NCI-H748 (cell line): ENCODE data around the gene ENO3.
"Not testable (repeated sequence)": the region's sequence is repeated elsewhere in the genome, so short reads cannot be mapped to it uniquely, and the experiment has no call there.

ENCODE experiments used
- DNase-seq: peaks from one replicate; lab custom pipeline; 2025; ENCODE audit not compliant: unreplicated experiment; lab: John Stamatoyannopoulos, UW

Gene ENO3

GRCh38 chr17:4950746-4951204 lies at the start of gene ENO3:
Gene ENO3, plus strand, starts transcription at chr17:4951119. Its CDS starts 711 bp downstream, at chr17:4951830.
- DNase-seq: peak; percentile 57

- no peak for DNase-seq
These were observed 49.1 kb upstream of the ENO3 start for GRCh38 chr17:4901648-4902344.

- no peak for DNase-seq
These were observed 48.4 kb upstream of the ENO3 start for GRCh38 chr17:4902540-4902939.

- peak; percentile 93 for DNase-seq
These were observed 47.7 kb upstream of the ENO3 start, which contains the start of gene CHRNE for GRCh38 chr17:4903051-4903818. Gene CHRNE, minus strand, starts transcription at chr17:4903098. Its CDS starts 35 bp downstream, at chr17:4903063.

GRCh38 chr17:4906642-4907041 lies 44.3 kb upstream of the ENO3 start:
- DNase-seq: not testable (repeated sequence)

GRCh38 chr17:4908301-4908700 lies 42.6 kb upstream of the ENO3 start:
- DNase-seq: no peak

GRCh38 chr17:4908711-4909496 lies 42.0 kb upstream of the ENO3 start:
- DNase-seq: peak; percentile 88

GRCh38 chr17:4913994-4914393 lies 36.9 kb upstream of the ENO3 start:
- DNase-seq: no peak

- not testable (repeated sequence) for DNase-seq
These were observed 36.4 kb upstream of the ENO3 start for GRCh38 chr17:4914551-4914950.

GRCh38 chr17:4919511-4920047 lies 31.3 kb upstream of the ENO3 start:
- DNase-seq: no peak

GRCh38 chr17:4920351-4921048 lies 30.4 kb upstream of the ENO3 start:
- DNase-seq: no peak

GRCh38 chr17:4921320-4921719 lies 29.6 kb upstream of the ENO3 start:
- DNase-seq: no peak

GRCh38 chr17:4926577-4927335 lies 24.2 kb upstream of the ENO3 start:
- DNase-seq: not testable (repeated sequence)

GRCh38 chr17:4928881-4929280 lies 22.0 kb upstream of the ENO3 start:
- DNase-seq: no peak

GRCh38 chr17:4931963-4932362 lies 19.0 kb upstream of the ENO3 start, which contains the start of gene GP1BA:
Gene GP1BA, plus strand, starts transcription at chr17:4932277. Its CDS starts 328 bp downstream, at chr17:4932605.
- DNase-seq: no peak

GRCh38 chr17:4932756-4933155 lies 18.2 kb upstream of the ENO3 start:
- no peak for DNase-seq

GRCh38 chr17:4933646-4934045 lies 17.3 kb upstream of the ENO3 start:
- no peak for DNase-seq

GRCh38 chr17:4934173-4934979 lies 16.5 kb upstream of the ENO3 start:
- peak; percentile 24 for DNase-seq

- DNase-seq: no peak
These were observed 15.3 kb upstream of the ENO3 start for GRCh38 chr17:4935650-4936049.
